HG02852 (cell line): Measurements from ENCODE around the gene MAGEF1.

Experiments used
- ATAC-seq: cut with Tn5 transposase; IDR thresholded peaks from one replicate; pipeline ENCODE4 v1.9.1; 2021; ENCODE audit warnings: mild to moderate bottlenecking, moderate library complexity; ENCODE audit not compliant: unreplicated experiment

Gene MAGEF1

DNA sequence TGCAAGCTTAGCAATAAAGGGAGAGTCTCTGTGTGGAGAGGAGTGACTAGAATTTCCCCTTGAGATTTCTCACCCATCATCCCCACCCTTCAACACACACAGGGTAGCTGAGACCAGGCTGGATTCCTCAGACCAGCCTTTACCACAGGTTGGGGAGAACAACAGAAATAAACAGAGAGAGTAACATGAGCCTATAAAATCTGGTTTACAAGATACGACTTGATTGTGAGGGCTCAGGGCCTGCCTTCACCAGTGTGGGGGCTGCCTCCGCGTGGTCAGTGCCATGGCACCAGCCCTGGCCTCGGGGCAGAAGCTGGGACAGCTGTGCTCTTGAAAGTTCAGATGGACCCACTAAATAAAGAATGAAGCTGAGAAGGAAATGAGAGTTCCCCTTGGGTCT lies 14.6 kb upstream of the MAGEF1 start:
- no peak for ATAC-seq

DNA sequence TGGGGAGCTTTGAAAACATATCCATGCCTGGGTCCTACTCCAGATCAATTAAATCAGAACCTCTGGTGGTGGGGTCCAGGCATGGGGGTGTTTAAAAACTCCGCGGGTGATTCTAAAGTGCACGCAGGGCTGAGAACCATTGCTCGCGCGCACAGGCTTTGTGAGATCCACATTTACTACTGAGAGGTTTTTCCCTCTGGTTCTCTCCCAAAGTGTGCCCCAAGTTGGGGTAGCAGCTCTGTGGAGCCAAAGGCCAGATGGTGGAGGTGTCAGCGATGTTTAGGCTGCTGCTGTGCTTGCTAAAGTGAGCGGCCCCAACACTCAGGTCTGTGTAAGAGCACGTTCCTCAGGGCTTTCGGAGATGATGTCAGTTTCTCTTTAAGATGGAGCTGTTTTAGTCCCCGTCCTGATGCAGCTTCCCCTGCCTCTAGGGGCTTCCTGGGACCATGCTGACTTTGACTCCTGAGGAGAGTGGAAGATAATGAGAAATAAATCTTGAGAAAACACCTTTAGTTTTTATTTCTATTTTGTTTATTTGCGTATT lies 13.4 kb upstream of the MAGEF1 start:
- no peak for ATAC-seq

DNA sequence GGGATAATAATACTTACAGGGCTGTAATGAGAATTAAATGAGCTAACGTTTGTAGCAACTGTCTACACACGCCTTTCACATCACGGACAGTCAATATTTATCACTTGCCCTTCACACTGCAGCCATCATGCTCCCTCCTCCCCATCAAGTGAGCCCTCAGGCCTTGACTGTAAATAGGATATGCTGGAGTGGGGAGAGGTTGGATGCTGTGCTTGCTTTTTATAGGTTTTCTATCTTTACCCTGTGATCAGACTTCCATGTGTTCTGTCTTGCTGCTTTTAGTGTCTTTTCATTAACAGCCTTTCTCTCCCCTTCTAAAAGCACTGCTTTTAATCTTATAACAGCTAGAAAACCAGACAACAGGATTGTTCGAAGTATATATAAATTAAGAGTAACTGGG lies 12.8 kb upstream of the MAGEF1 start:
- ATAC-seq, result no peak

DNA sequence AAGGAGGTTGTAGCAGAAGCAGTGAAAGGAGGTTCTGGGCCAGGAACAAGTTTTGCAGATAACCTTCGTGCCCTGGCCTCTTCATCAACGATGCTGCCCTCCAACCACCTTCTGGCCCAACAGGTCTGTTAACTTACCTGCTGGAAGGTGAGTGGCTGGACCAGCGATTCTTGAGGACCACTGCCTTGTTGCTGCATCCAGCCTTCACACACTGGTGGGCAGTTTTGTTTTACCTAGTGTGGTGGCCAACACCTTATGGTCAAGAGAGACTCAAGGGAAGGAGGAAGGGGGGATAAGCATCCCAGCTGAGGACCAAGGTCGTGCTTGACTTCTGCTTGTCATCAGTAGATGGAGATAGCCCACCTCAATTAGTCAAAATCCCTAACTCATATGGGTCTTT lies 7.8 kb upstream of the MAGEF1 start:
- ATAC-seq, result no peak

DNA sequence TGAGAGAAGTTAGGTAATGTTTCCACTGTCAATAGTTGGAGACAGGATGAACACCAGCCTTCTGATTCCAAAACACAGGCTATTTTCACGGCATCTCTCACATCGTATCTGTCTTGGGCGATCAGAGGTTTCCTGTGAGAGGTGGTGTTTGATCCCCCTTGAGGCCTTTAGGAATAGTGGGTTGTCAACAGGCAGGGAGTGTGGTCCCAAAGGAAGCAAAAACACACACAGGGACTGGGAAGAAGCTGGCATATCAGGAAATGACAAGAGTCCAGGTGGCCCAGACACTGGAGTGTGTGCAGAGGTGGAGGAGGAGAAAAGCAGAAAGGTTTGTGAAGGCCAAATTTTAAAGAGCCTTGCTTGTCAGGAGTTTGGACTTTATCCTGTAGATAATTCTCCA lies 6.6 kb upstream of the MAGEF1 start:
- ATAC-seq, result no peak

DNA sequence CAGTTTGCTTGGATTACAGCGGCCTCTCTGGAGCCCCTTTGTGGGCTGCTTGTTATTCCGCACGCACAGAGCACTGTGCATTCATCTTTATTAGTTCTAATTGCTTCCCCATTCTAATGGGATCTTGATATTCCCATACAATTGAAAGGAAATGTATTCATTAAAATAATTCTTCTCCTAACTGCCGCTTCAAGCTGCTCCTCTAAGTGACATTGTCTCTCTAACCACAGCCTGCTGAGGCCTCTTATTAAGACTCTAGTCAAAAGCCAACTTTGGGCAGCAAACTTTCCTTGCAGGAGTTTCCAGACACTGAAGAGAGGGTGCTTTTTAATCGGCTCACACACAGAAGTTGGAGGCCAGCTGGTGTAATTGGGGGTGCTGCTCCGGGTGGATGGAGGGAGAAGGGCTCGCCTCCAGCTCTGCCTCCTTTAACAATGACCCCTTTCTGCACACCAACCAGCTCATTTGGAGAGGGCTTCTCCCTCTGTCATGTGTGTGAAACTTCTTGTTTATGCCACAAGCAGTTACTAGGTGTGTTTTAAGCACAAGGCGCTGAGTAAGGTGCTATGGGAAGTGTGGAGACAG lies 5.6 kb upstream of the MAGEF1 start:
- no peak for ATAC-seq

DNA sequence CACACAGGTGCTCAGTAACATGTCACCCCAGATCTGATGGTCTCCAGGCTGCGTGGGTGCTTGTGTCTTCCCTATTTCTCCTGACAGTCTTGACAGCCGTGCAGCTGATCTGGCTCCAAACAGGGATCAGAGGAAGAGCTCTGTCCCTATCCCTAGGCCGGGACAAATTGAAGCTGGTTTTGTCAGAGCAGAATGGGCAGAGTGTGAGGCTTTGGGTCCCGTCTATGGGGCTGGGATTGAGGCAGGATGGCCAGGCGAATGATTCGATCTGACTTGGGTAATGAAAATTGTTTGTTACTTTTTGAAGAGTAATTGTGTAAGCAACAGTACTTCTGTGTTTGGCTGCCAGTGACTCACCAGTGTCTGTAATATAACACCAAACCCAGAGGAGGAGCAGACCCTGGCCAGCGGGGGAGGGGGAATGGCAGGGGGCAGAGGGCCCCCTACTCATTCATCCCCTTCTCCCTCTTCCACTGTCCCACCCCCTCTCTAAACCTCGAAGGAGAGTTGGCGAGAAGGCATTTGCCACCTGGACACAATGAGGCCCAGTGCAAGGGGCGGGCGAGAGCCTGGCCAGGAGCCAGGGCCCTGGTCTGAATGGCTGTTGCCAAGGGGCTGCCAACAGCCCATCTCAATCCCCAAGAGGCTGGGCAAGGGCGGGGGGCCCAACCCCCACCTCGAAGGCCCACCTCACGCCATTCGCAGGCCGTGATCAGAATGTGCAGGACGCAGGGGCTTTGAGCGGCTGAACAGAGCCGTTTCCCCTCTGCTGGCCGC lies 4.9 kb upstream of the MAGEF1 start:
- no peak for ATAC-seq

DNA sequence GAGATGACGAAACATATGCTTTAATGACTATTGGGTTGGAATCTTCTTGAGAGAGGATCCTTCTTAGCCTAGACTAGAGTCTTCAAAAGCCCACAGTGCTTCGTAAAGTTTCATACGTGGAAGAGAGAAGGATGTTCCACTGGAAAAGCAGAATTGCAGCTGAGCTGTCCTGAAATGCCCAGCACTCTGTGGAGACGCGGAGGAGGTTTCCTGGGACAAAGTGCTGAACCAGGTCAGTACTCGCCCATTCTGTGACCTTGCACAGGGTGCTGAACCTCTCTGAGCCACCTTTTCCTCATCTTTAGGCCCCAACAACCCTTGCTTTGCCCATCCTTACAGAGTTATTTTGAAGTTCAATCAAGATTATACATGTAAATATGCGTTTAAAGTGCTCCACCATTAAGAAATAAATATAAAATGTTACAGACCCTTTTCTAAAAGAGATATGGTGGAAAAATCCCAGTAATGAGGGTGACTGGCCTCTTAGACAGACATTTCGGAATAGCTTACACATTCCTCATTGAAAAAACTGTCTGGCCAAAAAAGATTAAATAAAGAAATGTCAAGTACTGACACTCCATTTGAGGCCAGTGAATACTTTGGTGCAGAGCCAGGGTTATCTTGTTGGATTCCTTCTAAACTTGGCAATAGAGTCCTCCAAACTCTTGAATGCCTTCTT lies 4.2 kb upstream of the MAGEF1 start:
- no peak for ATAC-seq

DNA sequence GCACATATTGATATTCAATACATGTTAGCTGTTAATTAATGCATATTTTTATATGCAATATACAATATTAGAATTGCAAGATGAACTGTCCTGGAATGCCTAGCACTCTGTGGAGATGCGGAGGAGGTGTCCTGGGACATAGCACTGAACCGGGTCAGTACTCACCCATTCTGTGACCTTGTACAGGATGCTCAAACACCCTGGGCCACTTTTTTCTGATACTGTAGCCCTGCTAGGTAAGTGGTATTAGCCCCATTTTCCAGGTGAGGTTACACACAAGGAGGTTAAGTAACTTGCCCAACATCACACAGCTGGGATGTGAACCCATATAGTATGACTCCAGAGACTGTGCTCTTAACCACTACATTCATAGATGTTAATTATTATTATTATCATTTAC lies 1.7 kb upstream of the MAGEF1 start:
- ATAC-seq, result no peak

DNA sequence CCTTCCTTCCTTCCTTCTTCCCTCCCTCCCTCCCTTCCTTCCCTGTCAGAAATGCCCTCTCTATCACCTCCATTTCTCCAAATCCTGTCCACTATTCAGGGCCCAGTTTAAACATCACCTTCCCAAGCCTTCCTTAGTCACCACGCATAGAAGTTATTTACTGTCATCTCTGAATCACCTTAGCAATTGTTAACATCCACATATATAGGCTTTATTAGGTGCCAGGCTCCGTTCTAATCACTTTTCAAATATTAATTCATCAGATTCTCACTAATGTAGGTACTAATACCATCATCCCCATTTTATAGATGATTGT lies 1.1 kb upstream of the MAGEF1 start:
- ATAC-seq, result no peak

DNA sequence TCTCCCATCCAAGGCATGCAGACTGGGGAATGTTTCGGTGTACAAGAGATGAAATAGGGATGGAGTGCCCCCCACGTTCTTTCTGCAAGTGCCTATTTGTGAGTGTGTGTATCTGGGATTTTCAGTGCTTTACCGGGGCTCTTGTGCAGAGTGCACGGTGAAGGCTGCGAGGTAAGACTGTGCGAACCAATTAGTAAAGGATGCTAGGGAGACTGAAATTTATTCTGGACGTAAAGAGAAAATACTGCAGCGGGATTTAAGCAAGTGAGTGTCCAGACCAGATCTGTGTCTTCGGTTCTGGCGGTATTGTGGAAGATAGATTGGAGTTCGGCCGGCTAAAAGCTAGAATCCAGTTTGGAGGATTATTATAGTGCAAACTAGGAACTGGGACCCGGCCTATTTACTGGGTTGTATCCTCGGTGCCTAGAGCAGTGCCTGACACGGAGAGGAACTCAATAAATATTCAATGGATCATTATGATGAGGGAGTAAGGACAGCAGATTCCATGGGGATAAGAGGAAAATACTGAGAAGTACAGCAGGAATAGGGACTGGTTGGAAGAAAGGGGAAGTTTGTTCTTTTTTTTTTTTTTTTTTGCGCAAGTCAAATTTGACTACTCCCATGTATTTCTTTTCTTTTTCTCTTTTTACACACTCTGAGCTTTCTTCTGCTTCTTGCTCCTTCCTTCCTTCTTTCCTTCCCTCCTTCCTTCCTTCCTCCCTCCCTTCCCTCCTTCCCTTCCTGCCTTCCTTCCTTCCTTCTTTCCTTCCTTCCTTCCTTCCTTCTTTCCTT lies 580 bp upstream of the MAGEF1 start:
- peak; percentile 20 for ATAC-seq

DNA sequence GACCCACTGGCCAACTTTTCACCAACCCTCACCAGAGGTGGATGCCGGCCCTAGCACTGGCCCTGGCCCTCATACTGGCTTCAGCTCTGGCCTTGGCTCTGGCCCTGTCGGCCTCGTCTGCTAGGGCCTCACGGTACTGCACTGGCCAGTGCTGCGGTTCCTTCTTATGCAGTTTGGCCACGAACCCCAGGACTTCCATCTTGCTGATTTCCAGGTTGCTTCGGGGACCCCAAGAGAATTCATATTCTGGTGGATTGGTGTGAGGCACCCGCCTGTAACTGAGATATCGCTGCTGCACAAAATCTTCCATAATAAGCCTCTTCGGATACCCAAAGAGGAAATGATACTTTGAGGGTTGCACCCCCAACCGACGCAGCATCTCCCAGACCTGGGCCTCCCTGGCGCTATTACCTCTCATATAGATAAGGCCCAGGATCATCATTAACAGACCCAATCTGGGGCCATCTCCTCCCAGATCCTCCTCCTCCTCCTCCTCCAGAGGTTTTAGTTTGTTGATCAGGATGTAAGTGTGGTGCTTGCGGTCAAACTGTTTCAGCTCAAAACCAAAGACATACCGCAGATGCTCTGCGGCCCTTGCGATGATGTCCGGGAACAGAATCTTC lies 883 bp downstream of the MAGEF1 start:
- peak; percentile 51 for ATAC-seq

DNA sequence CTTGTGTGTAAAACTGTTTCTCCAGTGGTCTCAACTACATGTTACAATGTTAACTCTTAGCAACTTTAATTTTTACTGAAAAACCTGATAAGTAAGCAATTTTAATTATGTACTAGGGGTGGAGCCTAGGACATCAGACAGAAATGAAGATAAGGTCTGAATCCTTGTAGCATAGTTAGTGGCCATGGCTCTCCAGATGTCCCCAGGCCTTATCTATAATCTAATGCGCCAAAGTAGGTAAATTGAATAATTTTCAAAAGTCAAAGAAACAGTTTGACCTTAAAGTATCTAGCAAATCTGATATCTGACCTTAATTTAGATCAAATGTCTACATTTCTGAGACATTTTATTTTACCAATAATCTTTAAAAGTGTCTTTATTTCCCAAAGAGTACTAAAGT lies 8.2 kb downstream of the MAGEF1 start:
- ATAC-seq, result no peak

DNA sequence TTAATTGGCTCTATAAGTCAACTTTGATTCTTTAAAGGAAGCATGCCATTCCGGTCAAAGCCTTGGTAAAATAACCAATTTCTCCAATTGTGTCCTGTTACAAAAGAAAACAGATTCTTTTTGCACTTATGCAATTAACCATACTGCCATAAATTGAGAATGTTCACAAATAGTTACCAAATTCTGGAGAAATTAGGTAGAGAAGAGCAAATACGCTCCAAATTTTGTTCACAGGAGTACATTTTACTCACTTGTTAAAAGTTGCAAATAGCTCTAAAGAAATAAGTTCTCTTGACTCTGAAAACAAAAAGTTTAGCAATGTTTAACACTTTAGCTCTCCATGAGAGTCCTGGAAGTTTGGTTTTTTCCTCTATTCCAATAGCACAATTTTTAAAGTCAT lies 11.1 kb downstream of the MAGEF1 start:
- ATAC-seq, result no peak

DNA sequence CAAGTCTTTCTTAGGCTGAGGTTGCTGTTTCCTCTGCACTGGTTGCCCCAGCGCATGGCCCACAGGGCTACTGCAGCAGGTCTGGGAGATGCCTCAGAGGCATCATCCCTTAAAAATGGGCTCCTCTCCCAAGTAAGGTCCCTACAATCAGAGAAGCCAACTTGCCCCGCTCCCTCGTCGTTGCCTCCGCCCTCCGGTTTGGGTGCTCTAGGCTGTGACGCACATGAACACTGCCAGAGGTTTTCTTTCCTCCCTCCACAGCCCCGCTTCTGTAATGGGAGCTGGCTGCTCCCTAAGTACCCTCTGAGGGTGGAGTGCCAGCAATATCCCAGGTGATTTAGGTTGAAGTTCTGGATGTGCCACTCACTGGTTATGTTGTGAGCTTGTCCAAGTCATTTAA lies 14.0 kb downstream of the MAGEF1 start:
- no peak for ATAC-seq

DNA sequence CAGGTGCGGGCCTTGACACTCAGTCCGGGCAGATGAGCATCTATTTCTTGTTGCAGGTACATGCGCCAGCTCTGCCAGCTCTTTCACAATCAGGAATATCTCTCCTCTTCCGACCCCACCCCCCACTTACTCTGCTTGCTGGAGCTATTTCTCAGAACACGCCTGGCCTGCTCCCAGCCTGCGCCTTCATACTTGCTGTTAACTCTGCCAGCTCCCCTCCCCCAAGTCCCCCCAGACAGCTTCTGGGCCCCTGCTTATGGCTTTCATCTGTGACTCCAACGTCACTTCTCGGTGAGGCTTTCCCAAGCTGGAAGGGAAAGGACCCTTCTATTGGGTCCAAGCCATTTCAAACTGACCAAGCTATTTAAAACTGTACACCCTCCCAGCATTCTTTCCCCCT lies 15.2 kb downstream of the MAGEF1 start:
- no peak for ATAC-seq

DNA sequence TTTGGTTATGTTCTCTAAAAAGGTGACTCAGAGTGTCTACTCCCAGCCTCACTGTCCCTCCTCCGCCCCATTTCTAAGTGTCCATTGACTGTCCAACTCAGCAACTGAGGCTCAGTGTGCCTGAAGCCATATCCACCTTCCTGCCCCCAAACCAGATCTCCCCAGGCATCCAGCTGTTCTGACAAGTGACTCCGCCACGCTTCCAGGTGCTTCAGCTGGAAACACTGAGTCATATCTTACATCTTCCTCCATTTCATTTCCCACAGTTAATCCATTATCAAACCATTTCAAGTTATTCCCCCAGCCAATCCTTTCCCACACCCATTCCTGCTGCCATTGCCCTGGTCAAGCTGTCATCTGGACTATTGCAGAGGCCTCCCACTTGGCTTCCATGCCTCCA lies 17.1 kb downstream of the MAGEF1 start:
- no peak for ATAC-seq

DNA sequence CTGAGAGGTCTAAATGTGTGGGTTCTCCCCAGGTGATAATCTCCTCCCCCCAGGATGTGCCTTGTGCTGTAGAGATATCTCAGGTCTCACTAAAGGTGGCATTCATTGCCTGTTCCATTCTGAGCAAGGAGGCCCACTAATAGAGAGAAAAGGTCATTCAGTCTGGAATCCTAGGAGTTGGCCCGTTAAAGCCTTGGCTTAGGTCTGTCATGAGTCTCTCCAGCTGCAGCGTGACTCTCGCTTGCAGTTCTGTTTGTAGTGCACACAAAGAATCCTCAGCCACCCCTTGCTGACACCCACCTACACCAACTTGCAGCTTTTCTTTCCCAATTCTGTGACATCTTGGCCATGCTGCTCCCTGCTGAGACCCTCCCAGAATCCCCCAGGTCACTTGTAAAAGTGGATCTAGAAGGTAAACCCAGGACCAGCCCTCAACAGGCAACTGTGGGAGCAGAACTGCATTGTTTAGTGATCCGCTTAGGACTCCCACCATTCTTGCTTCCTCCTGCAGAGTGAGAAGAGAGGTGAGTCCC lies 17.7 kb downstream of the MAGEF1 start:
- ATAC-seq, result no peak

DNA sequence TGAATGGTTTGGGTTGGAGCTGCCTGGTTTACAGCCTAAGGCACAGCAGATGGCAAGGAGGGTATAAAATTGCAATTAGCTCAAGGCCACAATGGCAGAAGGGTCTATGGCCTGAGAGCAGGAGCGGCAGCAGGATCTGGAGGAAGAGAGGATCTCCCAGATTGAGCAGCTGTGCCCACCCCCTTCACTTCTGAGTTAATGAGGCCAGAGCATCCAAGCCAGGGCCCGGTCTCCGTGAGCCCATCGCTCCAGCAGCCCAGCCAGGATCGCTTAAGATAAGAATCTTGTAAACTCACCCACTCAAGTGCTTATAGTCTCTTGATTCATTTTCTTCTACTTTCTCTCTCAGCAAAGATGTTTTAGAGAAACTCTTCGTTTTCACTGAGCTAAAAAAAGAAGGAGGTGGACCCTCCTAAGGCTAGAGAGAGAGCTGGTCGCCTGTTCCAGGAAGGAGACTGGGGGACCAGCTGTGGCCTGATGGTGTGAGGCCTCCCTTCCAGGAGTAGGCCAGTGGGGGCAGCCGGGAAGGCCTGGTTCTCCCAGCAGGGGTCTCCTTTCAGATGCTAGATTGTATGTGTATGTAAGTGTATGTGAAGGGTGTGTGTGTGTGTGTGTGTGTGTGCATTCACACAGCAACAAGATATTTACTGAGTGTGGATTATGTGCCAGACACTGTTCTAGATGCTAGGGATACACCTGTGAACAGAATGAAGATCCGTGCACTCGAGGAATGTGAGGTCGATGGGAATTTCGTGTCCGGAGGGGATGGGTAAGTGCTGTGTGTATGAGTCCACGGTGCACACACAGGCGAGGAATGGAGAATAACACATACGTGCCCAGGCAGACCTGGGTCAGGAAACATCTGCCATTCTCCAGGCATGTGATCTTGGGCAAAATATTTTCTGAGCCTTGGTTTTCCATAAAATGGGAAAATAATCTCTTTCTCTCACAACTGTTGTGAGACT lies 18.6 kb downstream of the MAGEF1 start:
- ATAC-seq, result no peak
